NCI-H460 (cell line): ENCODE measurements around the gene HGFAC. TPM values are rescaled to one million over a fixed set of nuclear protein-coding genes. Genes with fewer than 3 reads are reported as not detected.
"Not testable (repeated sequence)": the region's sequence is repeated elsewhere in the genome, so short reads cannot be mapped to it uniquely, and the experiment has no call there.

ENCODE experiments used
- DNase-seq: peaks from one replicate; pipeline ENCODE4 v3.0.0-alpha.2; 2016; ENCODE audit warnings: low read depth; ENCODE audit errors: extremely low read depth
- total RNA-seq: library from RNA; depleted of rRNA; stranded (reverse); fragments of >200 nt; shearing (Covaris generic); gene quantifications from 2 replicates; pipeline ENCODE4 v1.2.3, GENCODE V29; 2014

HGFAC gene
- total RNA-seq, 1 experiment from 2014 or later: not detected

DNA sequence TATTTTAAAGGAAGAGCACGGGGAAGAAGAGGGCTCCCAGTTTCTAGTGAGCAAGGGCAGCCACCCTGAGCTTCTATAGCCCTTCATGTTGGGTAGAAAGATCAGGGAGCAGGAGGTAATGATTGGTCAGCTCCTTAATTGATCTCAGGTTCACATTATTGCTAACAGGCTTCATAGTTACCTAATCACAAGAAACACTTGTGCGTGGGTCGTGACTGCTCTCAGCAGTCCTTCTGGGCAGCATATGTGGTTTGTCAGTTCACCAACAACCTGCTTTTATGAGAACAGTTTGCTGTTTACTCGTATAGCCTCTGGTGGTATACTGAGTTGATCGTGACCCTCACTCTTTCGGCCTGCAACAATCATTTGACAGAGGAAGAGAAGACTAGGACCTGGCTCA lies 16.6 kb downstream of the HGFAC start:
- DNase-seq: no peak

GRCh38 chr4:3459156-3459555 lies 17.4 kb downstream of the HGFAC start:
- not testable (repeated sequence) for DNase-seq

GRCh38 chr4:3460926-3461325 lies 19.2 kb downstream of the HGFAC start:
- no peak for DNase-seq

GRCh38 chr4:3461515-3462291 lies 19.9 kb downstream of the HGFAC start:
- no peak for DNase-seq

DNA sequence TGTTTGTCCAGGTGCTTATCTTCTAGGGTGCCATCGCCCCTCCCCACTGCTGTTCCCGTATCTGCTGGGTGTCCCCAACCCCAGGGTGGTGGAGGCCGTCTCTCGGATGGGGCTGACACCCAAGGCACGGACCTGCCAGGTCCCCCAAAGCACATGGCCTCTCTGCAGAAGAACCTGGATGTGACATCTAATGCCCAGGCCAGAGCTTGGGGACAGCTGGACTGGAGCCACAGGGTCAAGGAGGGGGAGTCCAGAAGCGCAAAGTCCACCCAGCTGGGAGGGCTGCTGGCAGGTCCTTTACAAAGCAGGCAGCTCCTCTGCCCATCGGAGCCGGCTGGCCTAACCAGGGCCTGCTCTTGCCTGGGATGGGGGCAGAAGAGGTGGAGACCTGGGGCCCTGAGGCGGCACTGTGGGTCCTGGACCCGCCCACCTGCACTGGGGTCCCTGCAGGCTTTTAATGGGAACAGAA lies 20.6 kb downstream of the HGFAC start:
- no peak for DNase-seq

DNA sequence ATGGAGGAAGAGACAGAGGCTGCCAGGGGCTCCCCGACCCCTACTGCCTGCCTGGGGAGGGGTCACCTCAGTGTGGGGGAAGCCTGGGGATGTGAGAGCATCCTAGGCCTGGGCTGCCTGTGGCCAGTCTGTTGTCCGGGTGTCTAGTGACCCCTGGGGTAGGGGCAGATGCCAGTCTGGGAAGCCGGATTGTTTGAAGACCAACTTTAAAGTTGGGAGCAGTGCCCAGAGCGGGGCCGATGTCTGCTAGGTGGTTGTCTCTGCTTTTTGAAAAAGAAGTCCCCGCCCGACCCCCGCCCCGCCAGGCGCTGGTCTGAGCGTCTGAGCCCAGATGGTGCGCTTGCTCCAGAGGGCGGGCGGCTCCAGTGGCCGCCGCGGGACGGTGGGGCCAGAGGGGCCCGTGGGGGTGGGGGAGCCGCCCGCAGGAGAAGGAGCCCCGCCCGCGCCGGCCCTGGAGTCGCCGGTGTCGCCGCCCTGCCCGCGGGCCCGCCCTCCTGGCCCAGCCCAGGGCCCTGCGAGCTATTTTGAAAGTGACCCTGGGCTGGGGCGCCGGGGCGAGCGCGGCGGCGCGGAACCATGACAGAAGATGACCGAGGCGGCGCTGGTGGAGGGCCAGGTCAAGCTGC lies 21.1 kb downstream of the HGFAC start, which contains the start of gene DOK7:
Gene DOK7, plus strand, starts transcription at position 517 of the 626 bp plus-strand sequence. Its CDS starts 70 bp downstream, at position 587.
- DNase-seq: no peak

DNA sequence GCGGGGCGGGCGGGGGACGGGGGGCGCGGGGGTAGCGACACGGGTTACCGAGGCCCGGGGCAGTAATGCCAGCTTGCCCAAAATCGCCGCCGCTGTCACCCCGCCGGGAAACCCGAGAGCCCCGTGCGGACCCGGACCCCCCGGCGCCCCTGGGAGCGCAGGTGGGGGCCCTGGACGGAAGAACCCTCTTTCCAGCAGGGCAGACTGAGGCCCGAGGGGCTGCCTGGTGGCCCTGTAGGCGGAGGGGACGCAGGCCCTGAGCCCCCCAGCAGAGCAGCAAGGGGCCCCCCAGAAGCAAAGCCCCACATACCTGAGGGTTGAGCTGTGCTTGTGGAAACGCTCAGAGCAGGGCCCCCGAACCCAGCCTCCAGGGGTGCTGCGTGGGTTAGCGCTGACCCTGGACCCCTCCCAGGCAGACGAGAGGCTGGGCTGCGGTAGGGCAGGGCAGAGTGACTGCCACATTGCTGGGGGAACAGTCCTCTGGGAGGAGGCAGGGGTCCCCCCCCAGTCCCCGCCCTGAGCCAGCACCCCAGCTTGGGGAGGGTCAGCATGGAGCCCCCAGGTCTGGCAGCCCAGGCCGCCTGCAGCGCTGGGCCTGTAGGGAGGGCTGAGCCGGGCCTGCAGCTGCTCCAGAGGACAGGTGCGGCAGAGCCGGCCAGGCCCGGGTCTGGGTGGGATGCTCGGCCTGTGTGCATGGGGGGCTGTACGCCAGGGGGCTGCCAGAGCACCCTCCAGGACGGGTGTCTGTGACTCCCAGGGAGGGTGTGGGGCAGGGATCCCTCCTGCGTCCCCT lies 22.0 kb downstream of the HGFAC start:
- DNase-seq: no peak

- no peak for DNase-seq
Observed at GRCh38 chr4:3464349-3464905, 22.7 kb downstream of the HGFAC start.

DNA sequence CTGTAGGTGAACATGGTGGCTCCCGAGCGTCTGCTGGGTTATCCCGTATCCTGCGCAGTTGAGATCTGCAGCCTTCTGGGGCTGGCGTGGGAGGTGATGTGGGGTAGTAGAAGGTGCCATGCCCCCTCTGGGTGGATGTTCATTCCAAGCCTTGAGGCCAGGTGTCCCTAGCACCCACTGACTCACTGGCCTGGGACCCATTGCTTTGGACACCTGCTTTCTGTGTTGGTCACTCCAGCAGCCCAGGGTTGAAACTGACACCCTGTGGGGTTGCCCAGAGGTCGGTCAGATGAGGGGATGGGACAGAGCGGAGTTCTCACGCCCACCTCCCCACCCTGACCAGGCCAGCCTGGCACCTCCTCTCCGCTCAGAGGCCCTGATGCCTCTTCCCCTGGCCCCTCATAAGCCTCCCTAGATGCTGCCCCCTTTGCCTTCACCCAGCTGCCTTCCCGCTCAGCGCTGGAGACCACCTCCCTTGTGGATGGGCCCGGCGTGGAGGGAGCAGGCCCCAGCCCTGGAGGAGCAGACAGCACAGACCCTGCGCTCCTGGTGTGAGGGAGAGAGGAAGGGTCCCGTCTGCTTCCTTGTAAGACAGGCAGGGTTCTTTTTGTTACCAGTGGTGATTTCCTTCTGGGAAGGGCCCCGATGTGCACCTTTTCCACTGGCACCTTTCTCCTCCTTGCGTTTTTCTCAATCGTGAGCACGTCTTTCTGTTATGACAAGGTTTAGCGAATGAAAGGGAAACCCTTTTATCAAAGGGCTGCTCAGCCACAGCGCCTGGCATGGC lies 23.3 kb downstream of the HGFAC start:
- DNase-seq: no peak

- DNase-seq: no peak
Observed at GRCh38 chr4:3465698-3466671, 24.2 kb downstream of the HGFAC start.

DNA sequence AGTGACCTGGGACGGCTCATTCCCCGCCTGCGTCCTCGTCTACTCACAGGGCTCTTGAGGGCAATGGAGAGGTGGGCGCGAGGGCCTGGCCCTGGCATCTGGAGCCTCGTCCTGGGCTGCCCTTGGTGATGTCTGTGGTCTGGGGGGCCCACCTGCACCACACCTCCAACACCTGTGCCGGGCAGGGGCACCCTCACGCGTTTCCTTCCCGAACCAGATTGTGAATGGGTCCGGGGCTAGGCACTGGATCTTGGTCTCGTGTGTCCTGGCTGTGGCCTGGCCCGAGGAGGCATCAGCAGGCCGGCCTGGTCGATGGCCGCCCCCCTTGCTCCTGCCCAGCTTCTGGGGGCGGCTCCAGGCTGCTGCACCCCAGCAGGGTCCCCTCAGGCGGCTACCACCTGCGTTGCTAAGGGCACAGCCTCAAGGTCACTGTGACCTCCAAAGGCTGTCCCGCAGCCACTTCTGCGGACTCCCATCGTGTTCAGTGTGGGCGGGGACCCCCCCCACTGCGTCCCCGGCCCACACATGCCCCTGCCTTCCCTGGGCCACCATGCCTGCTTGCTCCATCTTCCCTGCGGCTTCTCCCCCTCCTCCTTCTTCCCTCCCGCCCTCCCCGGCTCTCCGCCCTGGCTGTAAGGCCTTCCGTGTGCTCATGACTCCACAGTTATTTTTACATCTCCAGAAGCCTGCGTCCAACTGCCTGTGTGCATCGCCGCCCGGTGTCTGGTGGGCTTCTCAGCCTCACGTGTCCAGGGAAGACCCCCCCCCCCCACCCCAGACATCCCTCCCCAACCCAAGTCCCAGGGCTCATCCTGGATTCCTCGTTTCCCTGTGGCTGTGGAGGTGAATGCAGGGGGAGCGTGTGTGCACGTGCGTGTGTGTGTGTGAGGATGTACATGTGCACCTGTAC lies 25.2 kb downstream of the HGFAC start:
- DNase-seq: no peak

DNA sequence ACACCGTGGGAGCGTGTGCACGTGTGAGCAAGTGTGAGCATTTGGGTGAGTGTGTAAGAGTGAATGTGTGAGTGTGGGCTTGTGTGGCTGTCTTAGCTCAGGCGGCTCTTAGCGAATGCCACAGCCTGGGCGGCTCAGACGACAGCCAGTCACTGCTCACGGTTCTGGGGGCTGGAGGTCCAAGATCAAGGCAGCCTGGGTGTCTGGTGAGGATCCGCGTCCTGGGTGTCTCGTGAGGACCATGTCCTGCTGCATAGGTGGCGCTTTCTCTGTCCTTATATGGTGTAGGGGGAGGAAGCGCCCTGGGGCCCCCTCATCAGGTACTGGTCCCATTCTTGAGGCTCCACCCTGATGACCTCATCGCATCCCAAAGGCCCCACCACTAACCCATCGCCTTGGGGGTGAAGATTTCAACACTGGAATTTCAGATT lies 25.8 kb downstream of the HGFAC start:
- DNase-seq: no peak

DNA sequence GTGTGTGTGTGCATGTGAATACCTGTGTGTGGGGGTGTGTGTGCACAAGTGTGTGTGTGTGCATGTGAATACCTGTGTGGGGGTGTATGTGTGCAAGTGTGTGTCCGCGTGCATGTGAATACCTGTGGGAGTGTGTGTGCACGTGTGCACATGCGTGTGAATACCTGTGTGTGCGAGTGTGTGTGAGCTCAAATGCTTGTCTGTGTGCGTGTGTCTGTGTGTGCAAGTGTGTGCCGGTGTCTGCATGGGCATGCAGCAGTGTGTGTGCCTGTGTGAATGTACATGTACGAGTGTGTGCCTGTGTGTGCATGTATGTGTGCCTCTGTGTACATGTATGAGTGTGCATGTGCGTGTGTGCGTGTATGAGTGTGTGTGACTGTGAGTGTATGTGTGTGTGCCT lies 26.4 kb downstream of the HGFAC start:
- DNase-seq: no peak

- no peak for DNase-seq
Observed at GRCh38 chr4:3468804-3469203, 27.0 kb downstream of the HGFAC start.

DNA sequence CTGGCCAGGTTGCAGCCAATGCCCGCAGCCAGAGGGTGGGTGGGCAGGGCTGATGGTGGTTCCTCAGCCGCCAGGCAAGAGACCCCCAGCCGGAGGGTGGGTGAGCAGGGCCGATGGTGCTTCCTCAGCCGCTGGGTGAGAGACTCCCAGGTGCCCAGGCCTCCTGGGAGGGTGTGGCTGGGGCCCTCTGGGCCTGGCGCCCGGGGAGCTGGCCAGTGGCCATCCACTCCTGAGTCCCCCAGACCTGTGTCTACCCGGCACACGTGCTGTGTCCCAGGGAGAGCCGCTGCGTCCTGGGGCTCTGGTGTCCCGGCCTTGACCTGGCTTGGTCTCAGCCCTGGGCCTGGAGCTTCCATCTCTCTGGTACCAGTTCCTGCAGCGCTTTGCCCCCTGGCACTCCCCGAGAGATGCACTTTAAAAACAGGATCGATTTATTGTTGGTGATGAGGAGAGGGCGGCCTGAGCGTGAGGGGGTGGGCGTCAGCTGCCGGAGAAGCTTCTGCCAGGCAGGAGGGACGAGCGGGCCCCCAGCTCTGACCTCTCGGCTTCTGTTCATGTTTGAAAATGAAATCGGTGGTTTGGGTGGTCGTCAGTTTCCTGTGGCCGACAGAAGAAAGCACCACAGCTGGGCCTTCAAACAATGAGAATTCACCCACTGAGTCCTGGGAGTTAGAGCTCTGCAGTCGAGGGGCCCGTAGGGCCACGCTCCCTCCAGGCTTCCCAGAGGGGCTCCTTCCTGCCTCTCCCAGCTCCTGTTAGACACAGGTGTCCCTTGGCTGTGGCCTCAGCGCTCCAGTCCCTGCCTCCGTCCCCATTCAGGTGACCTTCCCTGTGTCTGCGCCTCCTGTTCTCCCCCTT lies 27.8 kb downstream of the HGFAC start:
- no peak for DNase-seq

DNA sequence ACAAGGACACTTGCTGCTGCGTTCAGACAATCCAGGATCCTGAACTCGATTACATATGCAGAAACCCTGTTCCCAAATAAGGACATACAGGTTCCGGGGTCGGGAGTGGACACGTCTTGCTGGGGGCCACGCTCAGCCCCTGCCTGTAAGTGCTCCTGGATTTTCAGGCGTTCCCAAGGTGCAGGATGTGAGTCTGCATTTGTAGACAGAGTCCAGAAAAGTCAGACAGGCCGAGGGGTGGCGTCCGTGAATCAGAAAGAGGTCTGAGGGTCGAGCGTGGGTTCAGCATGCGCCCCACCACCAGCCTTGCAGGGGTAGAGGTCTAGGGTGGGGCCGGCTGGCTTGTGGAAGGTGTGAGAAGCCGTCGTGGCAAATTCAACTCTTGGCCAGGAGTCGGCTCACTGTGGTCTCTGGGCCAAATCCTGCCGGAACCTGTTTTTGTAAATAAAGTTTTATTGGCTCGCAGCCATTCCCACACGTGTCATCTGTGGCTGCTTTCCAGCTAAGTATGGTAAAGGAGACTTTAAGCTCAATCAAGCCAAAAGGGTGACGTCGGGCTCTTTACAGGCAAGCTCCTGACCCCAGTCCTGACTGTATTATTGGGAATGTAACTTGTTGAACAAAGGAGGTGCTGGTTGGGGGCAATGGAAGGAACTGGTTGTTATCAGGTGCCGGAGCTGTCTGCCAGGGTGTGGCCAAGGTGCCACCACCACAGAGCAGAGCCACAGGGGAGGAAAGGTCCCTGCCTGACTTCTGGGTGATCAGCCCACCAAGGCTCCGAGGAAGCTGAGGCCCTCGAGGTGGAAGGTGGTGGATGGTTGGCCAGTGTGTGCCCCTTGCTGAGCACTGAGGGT lies 28.7 kb downstream of the HGFAC start:
- DNase-seq: no peak
